Activated CD4-positive, CD25-positive, alpha-beta regulatory T cell treated with anti-CD3 and anti-CD28 coated beads, Interleukin-2, amount 50 U/mL, for 16 hours (primary cell): ENCODE data around the gene KRTAP12-3.
"Not testable (repeated sequence)": the region's sequence is repeated elsewhere in the genome, so short reads cannot be mapped to it uniquely, and the experiment has no call there.

Experiments used
- DNase-seq: peaks from one replicate; pipeline ENCODE4 v3.0.0-alpha.2; 2020; ENCODE audit warnings: low read depth, low spot score

The KRTAP12-3 gene

DNA sequence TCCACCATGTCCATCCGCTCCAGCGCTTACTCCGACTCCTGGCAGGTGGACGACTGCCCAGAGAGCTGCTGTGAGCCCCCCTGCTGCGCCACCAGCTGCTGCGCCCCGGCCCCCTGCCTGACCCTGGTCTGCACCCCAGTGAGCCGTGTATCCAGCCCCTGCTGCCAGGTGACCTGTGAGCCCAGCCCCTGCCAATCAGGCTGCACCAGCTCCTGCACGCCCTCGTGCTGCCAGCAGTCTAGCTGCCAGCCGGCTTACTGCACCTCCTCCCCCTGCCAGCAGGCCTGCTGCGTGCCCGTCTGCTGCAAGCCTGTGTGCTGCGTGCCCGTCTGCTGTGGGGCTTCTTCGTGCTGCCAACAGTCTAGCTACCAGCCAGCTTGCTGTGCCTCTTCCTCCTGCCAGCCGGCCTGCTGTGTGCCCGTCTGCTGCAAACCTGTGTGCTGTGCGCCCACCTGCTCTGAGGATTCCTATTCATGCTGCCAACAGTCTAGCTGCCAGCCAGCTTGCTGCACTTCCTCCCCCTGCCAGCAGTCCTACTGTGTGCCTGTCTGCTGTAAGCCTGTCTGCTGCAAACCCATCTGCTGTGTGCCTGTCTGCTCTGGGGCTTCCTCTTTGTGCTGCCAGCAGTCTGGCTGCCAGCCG is 30.4 kb upstream of the KRTAP12-3 start:
- DNase-seq = not testable (repeated sequence)

- not testable (repeated sequence) for DNase-seq
Observed at GRCh38 chr21:44627831-44628233, 29.9 kb upstream of the KRTAP12-3 start.

GRCh38 chr21:44628707-44629391 is 28.9 kb upstream of the KRTAP12-3 start:
- DNase-seq = no peak

GRCh38 chr21:44630440-44630839 is 27.3 kb upstream of the KRTAP12-3 start:
- no peak for DNase-seq

DNA sequence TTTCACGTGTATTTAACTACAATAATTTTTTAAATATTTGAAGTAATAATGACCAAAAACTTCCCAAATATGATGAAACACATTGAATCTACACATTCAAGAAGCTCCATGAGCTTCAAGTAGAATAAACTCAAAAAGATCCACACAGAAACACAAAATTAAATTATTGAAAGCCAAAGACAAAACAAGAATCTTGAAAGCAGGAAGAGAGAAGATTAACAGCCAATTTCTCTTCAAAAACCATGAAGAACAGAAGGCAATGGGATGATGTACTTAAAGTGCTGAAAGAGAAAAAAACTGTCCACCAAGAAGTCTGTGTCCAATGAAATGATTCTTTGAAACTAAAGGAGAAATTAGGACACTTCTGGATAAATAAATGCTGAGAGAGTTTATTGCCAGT is 25.7 kb upstream of the KRTAP12-3 start:
- DNase-seq = no peak

DNA sequence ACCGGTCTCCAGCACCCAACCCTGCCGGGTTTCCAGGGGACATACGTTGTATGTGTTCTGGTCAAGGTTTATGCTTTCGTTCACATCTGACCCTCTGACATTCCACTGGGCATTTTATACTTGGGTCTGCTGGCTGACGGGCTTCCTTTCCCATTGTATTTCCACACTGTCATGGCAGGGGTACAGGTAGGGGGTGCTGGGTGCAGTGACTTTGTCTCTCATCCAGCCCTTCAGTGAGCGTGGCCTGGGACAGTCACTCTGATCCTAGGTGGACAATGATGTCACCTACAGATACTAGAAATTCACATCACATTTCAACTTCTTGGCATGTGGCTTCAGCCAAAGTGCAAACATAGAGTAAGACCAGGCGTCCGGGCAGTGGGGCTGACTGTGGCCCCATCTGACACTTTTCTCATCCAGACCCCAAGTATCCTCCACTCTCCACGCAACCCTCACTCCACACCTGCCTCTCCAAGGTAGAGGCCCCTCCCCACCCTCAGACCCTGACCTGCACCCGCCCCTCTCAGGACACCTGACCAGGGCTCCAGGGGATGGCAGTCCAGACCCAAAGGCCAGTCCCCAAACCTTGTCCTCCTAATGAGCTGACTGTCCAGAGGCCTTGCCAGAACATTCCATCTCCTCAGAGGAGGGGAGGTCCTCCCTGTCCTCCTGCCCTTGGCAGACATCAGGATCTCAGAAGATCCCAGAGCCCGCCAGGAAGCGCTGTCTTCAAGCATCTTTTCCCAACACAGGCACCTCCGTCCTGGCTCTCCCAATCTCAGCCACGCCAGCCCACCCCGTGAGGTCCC is 21.3 kb upstream of the KRTAP12-3 start:
- DNase-seq = no peak

GRCh38 chr21:44637018-44637850 is 20.5 kb upstream of the KRTAP12-3 start, which contains the start of gene KRTAP10-10:
TSS of gene KRTAP10-10 (plus strand) at chr21:44637356. CDS start at chr21:44637418, 62 bp downstream.
- DNase-seq = no peak

DNA sequence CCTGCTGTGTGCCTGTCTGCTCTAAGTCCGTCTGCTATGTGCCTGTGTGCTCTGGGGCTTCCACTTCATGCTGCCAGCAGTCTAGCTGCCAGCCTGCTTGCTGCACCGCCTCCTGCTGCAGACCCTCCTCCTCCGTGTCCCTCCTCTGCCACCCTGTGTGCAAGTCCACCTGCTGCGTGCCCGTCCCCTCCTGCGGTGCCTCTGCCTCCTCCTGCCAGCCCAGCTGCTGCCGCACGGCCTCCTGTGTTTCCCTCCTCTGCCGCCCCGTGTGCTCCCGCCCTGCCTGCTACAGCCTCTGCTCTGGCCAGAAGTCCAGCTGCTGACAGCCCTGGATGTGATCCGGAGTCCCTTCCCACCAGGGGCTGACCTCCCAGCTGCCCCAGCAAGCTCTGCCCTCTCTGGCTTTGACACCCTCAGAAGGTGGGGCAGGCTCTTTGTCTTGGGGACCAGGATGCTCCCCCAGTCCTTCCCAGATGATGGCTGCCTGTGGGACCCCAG is 19.8 kb upstream of the KRTAP12-3 start:
- DNase-seq = not testable (repeated sequence)

DNA sequence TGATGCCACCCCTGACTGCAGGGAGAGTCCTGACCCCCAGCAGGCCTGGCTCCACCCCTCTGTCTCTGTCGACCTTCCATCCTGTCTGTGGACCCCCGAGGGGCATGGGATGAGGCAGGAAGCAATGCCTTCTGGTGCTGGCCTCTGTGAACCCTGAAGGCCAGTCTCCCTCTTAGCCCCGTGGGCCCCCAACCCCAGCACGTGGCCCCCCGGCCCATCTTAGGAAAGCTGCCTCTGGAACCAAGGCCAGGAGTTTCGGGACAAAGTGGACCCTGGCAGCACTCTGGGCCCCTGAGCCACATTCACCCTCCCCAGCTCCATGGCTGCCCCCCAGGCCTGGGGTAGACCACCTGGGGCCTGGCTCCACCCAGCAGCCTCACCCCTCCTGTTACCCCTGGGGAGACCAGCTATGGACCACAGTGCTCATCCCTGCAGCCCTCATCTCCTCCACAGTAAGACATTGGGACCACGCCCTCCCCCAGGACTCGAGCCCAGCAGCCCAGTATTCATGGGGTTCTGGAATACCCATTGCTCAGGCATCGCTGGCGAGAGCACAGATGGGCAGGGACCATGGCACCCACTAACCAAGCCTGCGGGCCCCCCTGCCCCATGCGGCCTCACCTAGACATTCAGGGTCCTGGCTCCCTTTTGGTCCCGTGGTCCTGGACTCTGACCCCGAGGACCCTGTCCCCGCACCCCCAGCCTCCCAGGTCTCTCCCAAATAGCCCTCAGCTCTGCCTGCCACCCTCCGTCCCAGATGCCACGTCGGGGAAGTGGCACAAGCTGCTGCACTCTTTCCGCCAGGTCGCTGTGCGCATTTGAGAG is 19.0 kb upstream of the KRTAP12-3 start:
- DNase-seq = not testable (repeated sequence)

DNA sequence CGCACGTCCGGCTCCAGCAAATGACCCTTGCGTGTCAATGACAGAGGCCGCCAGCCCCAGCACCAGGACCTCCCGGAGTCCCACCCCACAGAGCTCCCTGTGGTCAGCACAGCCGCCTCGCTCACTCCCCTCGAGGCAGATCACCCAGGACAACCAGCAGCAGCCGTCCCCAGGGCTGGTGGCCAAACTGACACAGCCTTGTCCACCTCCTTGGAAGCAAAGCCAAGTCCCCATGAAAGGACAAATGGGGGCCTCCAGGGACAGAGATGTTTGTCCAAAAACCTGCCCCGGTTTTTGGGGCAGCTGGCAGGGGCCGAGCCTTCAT is 18.4 kb upstream of the KRTAP12-3 start:
- DNase-seq = no peak

- DNase-seq = no peak
Observed at GRCh38 chr21:44640761-44641160, 17.0 kb upstream of the KRTAP12-3 start.

- DNase-seq = no peak
Observed at GRCh38 chr21:44643741-44644310, 13.9 kb upstream of the KRTAP12-3 start.

DNA sequence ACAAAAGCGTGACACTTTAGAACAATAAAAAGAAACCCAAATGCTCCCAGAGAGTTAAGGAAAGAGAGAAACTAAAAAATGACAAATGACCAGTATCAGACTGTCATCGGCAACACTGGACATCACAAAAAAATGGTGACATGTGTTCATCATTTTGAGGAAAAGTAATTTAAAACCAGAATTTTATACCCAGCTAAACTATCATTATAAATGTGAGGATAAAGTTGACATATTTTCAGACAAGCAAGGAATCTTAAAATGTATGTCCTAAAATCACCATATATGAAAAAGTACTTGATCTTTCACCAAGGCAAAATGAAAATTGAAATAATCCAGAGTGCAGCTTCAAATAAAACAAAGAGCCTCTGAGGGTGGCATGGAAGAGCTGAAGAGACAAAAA is 12.9 kb upstream of the KRTAP12-3 start:
- no peak for DNase-seq

DNA sequence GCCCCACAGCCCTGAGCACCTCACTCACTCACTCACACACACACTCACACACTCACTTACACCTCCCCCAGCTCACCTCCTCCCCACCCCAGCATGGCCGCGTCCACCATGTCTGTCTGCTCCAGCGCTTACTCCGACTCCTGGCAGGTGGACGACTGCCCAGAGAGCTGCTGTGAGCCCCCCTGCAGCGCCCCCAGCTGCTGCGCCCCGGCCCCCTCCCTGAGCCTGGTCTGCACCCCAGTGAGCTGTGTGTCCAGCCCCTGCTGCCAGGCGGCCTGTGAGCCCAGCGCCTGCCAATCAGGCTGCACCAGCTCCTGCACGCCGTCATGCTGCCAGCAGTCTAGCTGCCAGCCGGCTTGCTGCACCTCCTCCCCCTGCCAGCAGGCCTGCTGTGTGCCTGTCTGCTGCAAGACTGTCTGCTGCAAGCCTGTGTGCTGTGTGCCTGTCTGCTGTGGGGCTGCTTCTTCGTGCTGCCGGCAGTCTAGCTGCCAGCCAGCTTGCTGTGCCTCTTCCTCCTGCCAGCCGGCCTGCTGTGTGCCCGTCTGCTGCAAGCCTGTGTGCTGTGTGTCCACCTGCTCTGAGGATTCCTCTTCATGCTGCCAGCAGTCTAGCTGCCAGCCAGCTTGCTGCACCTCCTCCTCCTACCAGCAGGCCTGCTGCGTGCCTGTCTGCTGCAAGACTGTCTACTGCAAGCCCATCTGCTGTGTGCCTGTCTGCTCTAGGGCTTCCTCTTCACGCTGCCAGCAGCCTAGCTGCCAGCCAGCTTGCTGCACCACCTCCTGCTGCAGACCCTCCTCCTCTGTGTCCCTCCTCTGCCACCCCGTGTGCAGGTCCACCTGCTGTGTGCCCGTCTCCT is 11.1 kb upstream of the KRTAP12-3 start, which contains the start of gene KRTAP10-11:
TSS of gene KRTAP10-11 (plus strand) at position 49 of the 856 bp plus-strand sequence. CDS start at position 94, 45 bp downstream.
- not testable (repeated sequence) for DNase-seq

DNA sequence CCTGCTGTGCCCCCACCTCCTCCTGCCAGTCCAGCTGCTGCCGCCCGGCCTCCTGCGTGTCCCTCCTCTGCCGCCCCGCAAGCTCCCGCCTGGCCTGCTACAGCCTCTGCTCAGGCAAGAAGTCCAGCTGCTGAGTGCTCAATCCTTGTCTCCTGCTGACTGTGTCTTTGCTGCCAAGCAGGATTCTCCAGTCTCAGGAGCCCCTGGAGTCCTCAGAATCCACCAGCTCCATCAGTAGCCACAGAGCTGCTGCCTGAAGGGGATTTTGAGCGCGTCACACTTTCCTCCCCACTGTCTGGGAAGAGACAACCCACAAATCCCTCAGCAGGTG is 10.5 kb upstream of the KRTAP12-3 start:
- DNase-seq = no peak

DNA sequence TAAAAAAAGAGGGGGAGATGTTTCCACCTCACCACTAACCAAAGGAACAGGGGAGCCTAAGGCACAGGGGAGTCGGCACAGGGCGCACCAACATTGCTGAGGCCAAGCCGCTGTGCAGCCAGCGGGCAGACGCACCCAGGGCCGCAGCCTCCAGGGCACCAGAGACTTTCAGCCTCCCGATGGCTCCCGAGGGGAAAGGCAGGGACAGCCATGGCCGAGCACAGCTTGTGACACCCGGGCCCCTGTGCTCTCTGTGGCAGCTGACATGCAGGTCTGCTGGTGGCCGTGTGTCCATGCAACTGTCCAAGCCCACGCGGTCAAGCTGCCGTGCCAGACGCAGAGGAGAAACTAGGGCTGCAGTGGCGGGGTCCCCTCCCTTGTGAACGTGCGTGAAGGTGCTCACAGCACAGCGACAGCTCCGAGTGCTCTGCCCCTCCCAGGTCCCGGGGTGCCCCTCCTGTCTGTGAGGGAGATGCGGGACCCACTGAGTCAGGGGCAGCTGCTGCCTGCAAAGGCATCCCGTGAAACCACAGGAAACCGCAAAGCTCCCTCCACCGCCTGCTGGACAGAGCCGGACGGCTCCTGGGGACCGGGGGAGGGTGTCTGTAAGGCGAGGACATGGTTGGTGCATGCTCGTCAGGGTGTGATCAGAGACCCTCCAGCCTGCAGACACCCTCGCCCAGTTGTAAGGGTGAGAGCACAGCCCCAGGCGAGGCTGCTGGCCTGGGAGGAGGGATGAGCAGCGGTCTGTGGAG is 9.0 kb upstream of the KRTAP12-3 start:
- DNase-seq = no peak

DNA sequence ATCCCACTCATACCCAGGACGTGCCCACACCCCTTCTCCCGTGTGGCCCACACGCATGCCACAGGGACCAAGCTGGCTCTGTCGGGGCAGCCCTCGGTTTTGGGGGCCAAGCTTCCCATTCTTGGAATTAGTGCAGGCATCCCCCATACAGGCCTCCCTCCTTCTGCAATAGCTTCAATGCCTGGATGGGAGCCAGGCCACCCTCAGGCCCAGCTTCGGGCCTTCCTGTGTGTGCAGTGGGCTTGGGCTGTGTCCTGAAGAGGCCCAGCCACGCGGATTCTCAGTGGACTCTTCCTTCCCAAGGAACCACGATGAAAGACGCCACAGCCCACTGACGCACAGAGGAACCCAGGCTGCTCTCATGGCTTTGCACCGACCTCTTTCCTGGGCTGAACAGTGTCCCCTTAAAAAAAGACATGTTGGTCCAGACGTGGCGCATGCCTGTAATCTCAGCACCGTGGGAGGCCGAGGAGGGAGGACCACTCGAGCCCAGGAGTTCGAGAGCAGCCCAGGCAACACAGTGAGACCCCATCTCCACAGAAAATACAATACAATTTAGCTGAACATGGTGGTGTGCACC is 8.1 kb upstream of the KRTAP12-3 start:
- DNase-seq = no peak

GRCh38 chr21:44650265-44650972 is 7.3 kb upstream of the KRTAP12-3 start:
- DNase-seq = no peak
